RWPE1 (cell line): ENCODE results near the gene LMX1B.

Experiments used
- CTCF ChIA-PET: fragments of 350-600 bp; sonication (Branson Sonifier 250); formaldehyde crosslinking; extraction: SDS; loops from one replicate; lab custom pipeline; 2021; lab: Yijun Ruan, JAX
- POLR2A ChIA-PET: fragments of 400-600 bp; formaldehyde crosslinking; extraction: SDS; loops from one replicate; lab custom pipeline; 2020; ENCODE audit warnings: antibody characterized with exemption; ENCODE audit not compliant: low non-redundant PET; lab: Yijun Ruan, JAX
- DNase-seq: peaks from one replicate; pipeline ENCODE4 v3.0.0; 2012; ENCODE audit warnings: low spot score
- H3K27ac ChIP-seq: fragments of 450-650 bp; 2 replicates; pipeline ENCODE4 v1.5.1; 2017
- TF ChIP-seq, protein P1 (sequence below): fragments of 450-650 bp; conservative IDR thresholded peaks from 2 replicates; pipeline ENCODE4 v1.5.1; 2017; ENCODE audit warnings: low read depth, mild to moderate bottlenecking

The LMX1B gene

DNA sequence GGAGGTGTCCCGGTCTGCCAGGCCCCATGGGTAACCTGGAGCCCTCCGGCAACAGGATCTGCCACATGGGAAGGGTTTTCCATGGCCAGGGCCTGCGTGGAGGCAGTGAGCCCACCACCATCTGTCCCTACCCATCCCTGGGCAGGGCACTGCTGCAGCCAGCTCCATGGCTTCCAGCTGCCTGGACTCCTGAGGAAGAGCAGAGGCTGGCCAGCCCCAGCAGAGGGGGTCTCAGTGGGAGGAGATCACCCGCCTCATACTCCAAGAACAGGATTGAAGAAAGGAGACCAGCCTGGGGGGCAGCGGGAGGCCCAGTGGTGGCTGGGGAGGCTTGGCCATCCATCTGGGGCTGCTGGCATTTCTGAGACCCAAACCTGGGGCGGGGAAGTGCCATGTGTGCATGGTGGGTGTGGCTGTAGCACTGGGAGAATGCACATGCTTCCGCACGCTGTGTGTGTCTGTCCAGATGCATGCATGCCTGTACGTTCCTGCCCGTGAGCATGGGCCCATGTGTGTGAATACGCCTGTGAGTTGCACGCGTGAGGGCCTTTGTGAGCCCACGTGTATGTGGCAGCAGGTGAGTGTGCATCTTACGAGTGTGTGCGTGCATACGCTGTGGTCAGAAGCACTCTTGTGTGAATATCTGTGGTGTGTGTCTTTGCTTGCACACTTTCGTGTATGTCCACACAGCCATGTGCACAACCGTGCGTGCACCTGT is 78.5 kb downstream of the LMX1B start:
- ChIA-PET POLR2A (no interaction called here), CTCF (interaction anchor here (1.9 kb wide), 1 partner anchor 30 kb away, joined by 14 read pairs; no protein-coding TSS in a partner anchor)
- TF ChIP-seq, protein P1, sequence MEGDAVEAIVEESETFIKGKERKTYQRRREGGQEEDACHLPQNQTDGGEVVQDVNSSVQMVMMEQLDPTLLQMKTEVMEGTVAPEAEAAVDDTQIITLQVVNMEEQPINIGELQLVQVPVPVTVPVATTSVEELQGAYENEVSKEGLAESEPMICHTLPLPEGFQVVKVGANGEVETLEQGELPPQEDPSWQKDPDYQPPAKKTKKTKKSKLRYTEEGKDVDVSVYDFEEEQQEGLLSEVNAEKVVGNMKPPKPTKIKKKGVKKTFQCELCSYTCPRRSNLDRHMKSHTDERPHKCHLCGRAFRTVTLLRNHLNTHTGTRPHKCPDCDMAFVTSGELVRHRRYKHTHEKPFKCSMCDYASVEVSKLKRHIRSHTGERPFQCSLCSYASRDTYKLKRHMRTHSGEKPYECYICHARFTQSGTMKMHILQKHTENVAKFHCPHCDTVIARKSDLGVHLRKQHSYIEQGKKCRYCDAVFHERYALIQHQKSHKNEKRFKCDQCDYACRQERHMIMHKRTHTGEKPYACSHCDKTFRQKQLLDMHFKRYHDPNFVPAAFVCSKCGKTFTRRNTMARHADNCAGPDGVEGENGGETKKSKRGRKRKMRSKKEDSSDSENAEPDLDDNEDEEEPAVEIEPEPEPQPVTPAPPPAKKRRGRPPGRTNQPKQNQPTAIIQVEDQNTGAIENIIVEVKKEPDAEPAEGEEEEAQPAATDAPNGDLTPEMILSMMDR, result no peak
- DNase-seq, result no peak
- H3K27ac ChIP-seq, result peak overlapping the region; percentile 4; the same call in 1 of the 2 replicates

DNA sequence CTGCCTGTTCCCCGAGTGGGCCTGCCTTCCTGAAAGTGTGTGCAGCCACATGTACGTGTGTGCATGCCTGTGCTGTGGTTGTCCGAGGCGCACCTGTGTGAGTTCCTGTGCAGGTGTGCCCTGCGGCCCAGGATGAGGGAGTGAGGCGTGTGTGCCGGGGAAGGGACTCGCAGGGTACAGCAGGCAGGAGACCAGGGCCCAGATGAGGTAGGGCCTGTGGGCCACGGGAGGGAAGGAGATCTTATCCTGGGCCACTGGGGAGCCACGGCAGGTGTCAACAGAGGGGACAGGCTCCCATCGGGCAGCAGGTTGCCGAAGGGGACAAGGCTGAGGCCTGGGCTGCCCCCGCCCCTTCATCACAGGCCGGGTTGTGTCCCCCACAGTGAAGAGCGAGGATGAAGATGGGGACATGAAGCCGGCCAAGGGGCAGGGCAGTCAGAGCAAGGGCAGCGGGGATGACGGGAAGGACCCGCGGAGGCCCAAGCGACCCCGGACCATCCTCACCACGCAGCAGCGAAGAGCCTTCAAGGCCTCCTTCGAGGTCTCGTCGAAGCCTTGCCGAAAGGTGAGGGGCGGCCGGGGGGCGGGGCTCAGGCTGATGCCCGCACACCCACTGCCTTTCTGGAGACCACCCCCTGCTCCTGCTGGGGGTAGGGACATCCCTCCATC is 79.2 kb downstream of the LMX1B start:
- no peak overlapping the region for H3K27ac ChIP-seq
- ChIA-PET POLR2A (no interaction called here), CTCF (no interaction called here)
- DNase-seq, result no peak
- TF ChIP-seq, protein P1, result no peak

DNA sequence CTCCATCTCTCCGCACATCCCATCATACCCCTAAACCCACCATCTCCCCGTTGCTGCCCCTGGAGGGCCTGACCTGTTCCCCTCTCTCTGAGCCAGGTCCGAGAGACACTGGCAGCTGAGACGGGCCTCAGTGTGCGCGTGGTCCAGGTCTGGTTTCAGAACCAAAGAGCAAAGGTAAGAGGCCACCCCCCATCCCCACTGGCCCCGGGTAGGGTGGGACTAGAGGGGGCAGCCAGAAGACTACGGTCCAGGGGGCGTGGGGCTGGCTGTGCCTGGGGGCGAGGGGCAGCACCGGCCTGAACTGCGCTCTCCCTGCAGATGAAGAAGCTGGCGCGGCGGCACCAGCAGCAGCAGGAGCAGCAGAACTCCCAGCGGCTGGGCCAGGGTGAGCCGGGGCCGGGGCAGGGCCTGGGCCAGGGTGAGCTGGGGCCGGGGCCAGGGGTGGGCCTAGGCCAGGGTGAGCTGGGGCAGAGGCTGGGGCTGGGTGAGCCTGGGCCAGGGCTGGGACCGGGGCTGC is 79.8 kb downstream of the LMX1B start:
- H3K27ac ChIP-seq, result peak overlapping the region; percentile 70
- POLR2A ChIA-PET, result no interaction called here
- TF ChIP-seq, protein P1, result no peak
- CTCF ChIA-PET, result interaction anchor here (0.6 to 1.8 kb wide), 4 partner anchors 11 to 222 kb away, joined by 3 to 7 read pairs (median 6); no protein-coding TSS in a partner anchor
- DNase-seq, result no peak

DNA sequence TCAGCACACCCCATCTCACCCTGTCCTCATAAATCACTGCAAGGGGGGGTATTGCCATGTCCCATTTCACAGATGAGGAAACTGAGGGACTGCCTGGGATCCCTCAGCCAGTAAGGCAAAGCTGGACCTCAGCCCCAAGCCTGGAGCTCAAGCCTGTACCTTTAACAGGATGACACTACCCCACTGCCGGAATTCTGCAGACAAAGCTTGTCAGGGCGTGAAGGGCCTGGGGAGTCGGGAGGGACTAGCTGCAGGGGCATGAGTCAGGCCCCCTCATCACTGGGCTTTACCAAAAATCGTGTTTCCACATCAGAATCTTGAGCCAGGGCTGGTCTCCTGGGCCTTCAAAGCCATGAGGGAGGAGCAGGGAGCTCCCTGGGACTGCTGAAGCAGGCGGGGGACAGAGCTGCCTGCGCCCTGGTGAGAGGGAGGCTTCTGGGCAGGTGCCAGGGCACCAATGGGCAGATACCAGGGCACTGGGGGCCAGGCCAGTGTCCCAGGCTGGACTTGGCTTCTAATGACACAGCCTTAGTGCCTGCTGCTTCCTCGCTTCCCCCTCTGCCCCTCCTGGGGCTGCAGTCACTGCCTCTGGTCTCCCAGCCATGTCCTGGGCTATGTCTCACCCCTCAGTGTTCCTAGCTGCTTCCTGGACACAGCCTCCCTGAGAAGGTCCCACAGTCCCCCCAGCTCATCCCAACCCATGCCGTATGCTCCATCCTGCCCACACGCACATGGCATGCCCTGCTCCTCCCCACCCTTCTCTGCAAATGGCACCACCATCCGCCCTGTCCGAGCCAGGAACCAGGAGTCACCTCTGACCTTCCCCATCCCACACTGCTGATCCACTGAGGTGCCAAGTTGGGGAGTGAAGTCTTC is 80.7 kb downstream of the LMX1B start:
- TF ChIP-seq, protein P1, result no peak

DNA sequence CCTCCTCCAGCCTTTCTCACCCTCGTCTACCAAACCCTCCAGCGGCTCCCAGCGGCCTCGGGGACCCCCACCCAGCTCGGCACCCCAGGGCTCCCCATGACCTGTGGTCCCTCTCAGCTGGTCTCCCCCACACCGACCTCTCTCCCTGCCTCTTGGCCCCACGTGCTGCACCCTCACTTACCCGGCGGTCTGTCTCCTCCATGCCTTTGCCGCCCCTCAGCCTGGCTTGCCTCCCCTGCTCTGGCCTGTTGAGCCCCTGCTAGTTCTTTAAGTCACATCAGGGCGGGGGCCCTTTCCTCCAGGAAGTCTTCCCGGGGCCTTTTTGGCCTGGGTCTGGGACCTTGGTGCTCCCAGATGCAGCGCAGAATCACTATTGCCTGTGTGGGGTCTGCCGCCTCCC is 81.5 kb downstream of the LMX1B start:
- DNase-seq, result no peak
- no peak overlapping the region for H3K27ac ChIP-seq
- POLR2A ChIA-PET, result interaction anchor here (0.9 kb wide), 1 partner anchor 96 kb away, joined by 3 read pairs; no protein-coding TSS in a partner anchor
- TF ChIP-seq, protein P1, result no peak
- CTCF ChIA-PET, result interaction anchor here (0.8 to 1.8 kb wide), 5 partner anchors 10 to 138 kb away, joined by 3 to 7 read pairs (median 3); no protein-coding TSS in a partner anchor

More for the DNA sequence above, 80.7 kb downstream of the LMX1B start:
- peak; percentile 71 for DNase-seq
- H3K27ac ChIP-seq, result peak overlapping the region; percentile 70
- ChIA-PET CTCF (interaction anchor here (0.6 to 1.8 kb wide), 9 partner anchors 9 to 669 kb away, joined by 3 to 7 read pairs (median 4); no protein-coding TSS in a partner anchor), POLR2A (interaction anchor here (0.9 kb wide), 1 partner anchor 97 kb away, joined by 3 read pairs; no protein-coding TSS in a partner anchor)
